Uterus (tissue), 2 donors: Measurements from ENCODE around the gene MITF.

Source experiments
- CTCF ChIP-seq, 4 experiments: fragments of 200-600 bp in 2 of 4; fragments of 450-650 bp in 2 of 4; sonication (generic) in 2 of 4; IDR thresholded peaks; one replicate each; pipeline ENCODE4 v1.5.1; 2016 to 2019; ENCODE audit warnings: antibody characterized with exemption in 4 of 4, mild to moderate bottlenecking in 2 of 4, moderate library complexity in 1 of 4
- POLR2A ChIP-seq, 2 donors: fragments of 450-650 bp; IDR thresholded peaks; one replicate each; pipeline ENCODE4 v1.6.1; 2016; ENCODE audit warnings: antibody characterized with exemption in 2 of 2, mild to moderate bottlenecking in 1 of 2, moderate library complexity in 1 of 2

DNA sequence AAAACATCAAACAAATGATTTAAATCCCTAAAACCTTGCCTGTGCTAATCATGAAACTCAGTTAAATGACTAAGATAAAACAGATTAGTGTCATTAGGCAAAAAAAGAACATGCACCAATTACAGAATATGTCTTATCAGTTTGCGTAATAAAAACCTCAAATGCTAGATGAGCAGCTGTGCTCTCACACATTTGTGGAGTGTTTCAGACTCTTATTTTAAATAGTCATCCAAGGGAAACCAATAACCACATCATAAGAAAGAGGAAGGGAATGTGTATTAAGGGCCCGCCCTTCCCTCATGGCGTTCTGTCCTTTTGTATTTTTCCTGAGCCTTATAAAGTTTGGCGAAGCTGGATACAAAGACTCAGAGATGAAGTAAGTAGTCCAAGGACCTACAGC lies 266.8 kb downstream of the MITF start:
- TF ChIP-seq CTCF (IDR thresholded peaks at IDR 0.05), result no peak
- TF ChIP-seq POLR2A (IDR thresholded peaks at IDR 0.05), result no peak
